GM03348 (cell line): ENCODE measurements around the gene SULT2B1.
"Not testable (repeated sequence)": the region's sequence is repeated elsewhere in the genome, so short reads cannot be mapped to it uniquely, and the experiment has no call there.

ENCODE experiments used
- DNase-seq: peaks from one replicate; pipeline ENCODE4 v3.0.0; 2012; ENCODE audit warnings: low spot score

Gene SULT2B1

GRCh38 chr19:48551437-48552302 lies at the start of gene SULT2B1:
SULT2B1 (plus strand) TSS chr19:48552172; CDS start chr19:48552253, 81 bp downstream.
- DNase-seq = no peak

DNA sequence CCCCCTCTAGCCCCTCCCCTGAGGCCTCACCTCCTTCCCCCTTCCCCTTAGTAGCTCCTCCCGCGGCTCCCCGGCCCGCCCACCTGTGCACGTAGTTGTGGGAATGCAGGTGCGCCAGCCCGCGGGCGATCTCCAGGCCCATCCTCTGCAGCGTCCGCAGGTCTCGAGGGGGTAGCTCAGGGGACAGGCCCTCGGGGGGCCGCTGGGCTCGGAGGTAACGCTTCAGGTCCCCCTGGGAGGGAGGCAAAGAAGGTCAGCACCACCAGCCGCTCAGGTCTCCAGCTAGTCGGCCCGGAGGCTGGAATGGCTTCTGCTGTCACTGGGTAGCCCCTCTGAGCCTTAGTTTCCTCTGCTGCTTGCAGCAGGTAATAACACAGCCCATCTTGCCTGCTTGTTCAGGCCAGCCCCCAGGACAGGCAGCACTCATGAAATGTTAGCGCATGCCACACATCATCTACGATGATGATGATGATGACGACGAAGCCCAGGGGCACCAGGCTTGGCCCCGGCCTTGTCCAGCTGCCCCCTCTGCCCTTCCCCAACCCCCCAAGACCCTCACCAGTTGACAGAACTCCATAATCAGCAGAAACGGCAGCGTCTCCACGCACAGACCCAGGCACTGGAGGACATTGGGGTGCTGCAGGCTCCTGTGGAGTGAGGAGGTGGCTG lies 49.5 kb upstream of the SULT2B1 start:
- no peak for DNase-seq

- peak; percentile 73 for DNase-seq
Observed at GRCh38 chr19:48506138-48506733, 45.7 kb upstream of the SULT2B1 start.

GRCh38 chr19:48507911-48508439 lies 44.0 kb upstream of the SULT2B1 start:
- DNase-seq = no peak

GRCh38 chr19:48508729-48509411 lies 43.1 kb upstream of the SULT2B1 start:
- DNase-seq = no peak

DNA sequence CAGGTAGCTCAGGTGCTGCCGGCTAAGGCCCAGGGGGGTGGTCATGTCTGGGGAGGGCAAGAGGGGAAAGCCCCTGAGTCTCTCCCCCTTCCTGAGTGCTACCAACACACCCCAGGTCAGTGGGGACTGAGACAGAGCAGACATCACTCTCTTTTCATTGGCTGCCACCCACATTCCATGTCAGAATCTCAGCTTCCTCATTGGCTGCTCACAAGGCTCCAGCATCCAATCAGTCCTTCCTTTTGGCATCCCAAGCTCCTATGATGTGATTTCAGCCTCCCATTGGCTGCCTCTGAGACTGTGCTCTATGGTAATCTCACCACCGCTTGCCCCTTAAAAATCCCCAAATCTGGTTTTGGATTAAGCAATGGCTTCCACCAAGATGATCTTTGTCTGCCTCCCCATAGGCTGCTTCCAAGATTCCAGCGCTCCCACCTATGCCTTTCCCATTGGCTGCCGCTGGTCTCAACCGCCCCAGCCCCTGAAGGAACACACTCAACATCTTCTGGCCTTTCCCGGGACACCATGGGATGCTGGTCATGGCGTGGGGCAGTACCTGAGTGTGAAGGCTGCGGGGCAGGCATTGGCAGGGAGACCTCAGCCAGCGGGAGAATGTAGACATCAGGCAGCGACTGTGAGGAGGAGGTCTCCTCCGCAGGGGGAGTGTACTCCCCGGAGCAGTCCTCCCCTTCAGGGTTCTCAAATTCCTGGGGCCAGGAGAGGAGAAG lies 42.3 kb upstream of the SULT2B1 start:
- DNase-seq = no peak

DNA sequence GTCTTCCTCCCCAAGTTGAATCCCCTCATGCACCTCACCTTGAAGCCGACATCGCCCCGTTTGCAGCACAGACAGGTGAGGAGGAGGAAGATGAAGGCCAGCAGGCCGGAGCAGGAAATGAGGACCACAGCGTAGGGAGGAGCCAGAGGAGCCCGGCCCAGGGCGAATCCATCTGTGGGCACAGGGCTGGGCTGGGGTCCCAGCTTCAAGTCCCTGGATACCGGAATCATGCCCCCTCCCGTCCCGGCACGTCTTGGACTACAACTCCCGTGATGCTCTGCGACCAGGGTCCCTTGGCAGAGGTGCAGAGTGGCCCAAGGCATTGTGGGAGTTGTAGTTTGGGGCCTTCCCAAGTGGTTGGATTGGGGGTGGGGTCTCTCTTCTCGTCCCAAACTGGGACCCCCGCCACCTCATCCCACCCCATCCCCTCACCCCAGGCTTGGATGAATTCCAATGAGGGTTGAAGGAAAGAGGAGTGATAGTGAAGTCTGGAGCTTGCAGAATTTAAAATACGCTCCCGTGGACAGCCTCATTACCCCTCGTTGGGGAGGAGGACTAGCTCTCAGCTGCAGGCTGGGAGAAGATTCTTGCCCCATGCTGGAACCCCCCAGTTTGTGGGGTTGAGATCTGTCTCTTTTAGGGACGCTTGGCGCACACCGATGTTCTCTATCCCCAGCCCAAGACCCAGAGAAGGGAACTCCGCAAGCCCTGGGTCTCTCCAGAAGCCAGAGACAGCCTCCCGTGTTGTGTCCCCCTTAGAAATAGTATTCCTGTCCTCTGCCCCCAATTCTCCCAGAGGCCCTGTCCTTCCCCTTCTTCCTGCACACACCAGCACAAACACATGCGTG lies 41.3 kb upstream of the SULT2B1 start:
- peak; percentile 73 for DNase-seq

GRCh38 chr19:48511321-48511731 lies 40.6 kb upstream of the SULT2B1 start:
- DNase-seq = no peak

- DNase-seq = no peak
Observed at GRCh38 chr19:48511800-48512503, 40.0 kb upstream of the SULT2B1 start, which contains the start of gene LMTK3. LMTK3 (minus strand) TSS chr19:48511835; CDS start chr19:48511576, 259 bp downstream.

DNA sequence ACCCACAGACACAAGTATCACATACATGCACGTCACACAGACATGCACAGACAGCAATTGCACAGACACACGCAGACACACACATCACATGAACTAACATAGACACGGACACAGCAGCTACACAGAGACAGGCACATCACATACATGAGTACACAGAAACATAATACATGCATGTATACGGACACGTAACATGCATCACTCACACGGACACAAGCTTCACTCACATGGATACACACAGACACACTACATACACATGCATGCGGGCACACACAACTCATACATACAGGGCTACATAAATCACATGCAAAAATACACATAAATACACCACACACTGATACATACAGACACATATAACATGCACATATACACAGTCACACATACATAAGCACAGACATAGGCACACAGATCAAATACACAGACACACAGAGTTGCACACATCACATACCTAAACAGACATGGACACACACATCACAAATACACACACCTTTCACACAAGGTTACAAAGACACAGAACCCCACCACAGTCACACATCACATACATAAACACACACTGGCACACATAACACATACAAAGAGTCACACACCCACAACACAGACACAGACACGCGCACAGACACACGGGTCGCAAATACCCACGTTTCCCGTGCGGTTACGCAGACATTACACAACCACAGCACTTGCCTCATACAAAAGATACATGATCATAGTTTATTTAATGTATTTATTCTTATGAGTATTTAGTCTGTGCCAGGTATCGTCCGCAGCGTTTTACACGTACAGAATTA lies 39.3 kb upstream of the SULT2B1 start:
- DNase-seq = no peak

DNA sequence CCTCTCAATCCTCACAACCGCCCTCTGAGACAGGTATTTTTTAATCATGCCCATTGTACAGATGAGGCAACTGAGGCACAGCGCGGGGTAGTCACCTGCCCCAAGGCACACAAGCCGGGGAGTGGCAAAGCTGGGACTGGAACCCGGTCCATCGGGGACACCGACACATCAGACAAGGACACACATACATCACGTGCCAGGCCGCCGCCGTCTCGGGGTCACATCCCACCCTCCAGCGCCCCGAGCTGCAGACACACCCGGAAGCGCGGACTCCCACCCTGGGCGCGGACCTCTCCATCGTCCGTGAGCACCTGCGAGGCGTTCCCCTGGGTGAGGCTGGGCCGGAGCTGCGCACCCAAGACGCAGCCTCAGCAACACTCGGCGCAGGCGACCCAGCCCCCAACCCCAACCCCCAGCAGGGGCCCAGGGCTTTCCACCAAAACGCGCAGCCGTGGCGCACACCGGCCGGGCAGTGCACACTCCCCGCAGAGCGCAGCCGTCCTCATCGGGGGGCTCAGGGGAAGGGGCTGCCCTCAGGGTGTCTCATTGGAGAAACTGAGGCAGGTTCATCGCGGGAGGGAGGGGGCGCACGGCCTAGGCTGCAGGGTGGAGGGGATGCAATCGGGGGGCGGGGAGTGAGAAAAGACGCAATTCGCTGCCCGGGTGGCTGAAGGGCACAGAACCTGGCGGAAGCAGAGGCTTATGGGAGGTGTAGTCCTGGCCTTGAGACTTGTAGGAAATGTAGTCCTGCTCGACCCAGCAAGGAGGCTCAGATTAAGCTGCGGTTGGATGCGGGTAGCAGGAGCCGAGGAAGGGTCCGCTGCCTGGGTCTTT lies 38.5 kb upstream of the SULT2B1 start:
- peak; percentile 66 for DNase-seq

DNA sequence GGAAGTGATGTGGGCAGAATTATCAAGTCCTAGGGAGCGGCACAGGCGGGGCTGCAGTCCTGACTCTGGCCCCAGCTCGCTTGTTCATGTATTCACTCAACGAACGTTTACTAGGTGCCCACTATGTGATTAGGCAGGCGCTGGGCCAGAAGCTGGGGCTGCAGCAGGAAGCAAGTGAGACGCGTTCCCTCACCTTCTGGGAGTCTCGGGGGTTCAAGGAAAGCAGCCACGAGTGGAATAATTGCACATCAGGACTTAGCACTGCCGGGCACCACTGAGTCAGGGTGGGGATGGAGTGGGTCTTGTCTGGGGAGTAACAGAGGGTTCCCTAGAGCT lies 37.9 kb upstream of the SULT2B1 start:
- DNase-seq = no peak

GRCh38 chr19:48516536-48516935 lies 35.4 kb upstream of the SULT2B1 start:
- DNase-seq = no peak

GRCh38 chr19:48518207-48518606 lies 33.8 kb upstream of the SULT2B1 start:
- DNase-seq = no peak

DNA sequence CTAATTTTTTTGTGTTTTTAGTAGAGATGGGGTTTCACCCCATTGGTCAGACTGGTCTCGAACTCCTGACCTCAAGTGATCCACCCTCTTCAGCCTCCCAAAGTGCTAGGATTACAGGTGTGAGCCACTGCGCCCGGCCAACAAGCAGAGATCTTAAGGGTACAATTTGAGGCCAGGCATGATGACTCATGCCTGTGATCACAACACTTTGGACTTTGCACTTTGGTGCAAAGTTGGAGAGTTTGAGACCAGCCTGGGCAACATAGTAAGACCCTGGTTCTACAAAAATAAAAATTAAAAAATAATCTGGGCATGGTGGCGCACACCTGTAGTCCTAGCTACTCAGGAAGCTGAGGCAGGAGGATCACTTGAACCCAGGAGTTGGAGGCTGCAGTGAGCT lies 32.5 kb upstream of the SULT2B1 start:
- DNase-seq = not testable (repeated sequence)

DNA sequence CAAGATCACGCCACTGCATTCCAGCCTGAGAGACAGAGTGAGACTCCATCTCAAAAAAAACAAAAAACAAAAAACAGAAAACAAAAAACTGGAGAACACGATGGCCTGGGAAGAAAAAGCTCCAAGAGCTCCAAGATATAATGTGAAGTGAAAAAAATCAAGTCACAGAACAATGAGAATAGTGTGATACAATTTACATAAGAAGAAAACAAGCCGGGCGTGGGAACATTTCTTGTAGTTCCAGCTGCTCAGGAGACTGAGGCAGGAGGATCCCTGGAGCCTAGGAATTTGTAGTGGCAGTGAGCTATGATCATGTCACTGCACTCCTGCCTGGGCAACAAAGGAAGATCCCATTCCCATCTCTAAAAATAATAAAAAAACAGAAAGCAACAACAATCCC lies 31.8 kb upstream of the SULT2B1 start:
- no peak for DNase-seq

GRCh38 chr19:48524221-48524620 lies 27.8 kb upstream of the SULT2B1 start:
- DNase-seq = no peak

- DNase-seq = no peak
Observed at GRCh38 chr19:48524732-48525131, 27.2 kb upstream of the SULT2B1 start.
